GM18867 (cell line): ENCODE data around the gene GPR132.

Experiments used
- ATAC-seq: cut with Tn5 transposase; IDR thresholded peaks from one replicate; pipeline ENCODE4 v1.9.1; 2021; ENCODE audit warnings: mild to moderate bottlenecking, moderate library complexity; ENCODE audit not compliant: unreplicated experiment

GPR132 gene

DNA sequence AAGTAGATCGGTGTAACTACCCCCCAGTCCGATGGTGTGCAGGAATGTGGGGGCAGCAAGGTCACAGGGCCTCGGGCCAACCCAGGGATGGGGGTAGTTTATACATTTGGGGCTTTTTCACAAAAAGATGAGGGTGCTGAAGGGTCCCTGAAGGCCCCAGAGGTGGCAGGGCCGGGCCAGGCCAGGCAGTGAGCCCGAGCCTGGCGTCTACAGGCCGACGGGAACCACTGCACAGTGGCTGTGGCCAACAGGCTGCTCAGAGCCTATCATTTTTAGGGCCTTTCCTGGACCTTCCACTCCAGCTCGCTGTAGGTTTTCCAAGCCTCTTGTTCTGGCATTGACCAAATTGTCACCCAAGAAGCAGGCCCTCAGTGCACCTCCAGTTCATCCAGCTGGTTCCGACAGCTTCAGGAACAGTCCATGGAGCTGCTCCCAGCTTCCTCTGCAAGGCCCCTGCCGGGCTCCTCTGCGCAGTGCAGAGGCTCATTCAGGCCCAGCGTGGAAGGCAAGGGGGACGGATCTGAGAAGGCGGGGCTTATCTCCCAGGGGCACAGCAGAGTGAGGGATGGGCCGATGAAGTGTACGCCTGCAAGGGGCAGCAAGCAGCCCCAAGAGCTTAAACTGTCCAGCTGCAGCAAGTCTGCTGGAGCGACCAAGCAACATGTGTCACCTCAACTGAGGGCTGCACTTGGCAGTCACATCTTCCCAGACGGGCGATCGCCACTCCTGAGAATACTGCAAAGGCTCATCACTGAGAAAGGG, 58.2 kb downstream of the GPR132 start:
- no peak for ATAC-seq

DNA sequence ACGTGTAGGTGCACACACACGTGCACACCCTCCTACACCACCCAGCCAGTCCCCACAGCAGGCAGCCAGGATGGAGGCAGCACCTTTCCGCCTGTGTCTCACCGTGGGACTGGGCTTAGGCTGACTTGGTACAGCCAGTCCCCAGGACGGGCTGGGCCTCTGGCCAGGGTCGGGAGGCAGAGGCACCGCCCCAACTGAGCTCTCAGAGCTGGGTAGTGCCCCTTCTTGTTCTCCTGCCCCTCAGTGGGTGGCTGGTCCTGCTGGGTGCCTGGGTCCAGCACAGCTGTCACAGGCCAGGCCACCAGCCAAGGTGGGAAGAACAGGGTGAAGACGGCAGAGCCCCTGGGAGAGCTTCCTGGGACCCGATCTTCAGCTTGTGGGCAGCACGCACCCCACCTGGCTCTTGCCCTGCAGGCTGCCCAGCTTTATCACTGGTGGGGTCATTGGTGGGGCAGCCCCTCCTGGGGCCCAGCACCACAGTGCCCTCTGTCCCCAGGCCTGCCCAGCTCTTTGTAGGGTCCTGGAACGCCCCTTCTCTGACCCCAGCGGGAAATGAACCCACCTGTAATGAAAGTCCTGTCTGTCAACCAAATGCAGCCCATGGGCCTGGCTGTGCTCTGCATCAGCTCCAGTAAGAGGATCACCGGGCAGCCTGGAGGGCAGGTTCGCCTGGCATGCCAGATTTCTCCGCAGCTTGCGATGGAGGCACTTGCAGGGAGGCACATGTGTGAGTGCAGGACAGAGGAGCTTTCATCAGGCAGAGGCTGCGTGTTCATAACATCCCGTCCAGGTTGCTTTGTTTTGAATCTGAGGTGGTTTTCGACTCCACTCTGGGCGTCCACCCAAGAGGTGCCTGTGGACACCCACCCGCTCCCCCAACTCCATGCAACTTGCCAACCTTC, 59.0 kb downstream of the GPR132 start:
- ATAC-seq = no peak

DNA sequence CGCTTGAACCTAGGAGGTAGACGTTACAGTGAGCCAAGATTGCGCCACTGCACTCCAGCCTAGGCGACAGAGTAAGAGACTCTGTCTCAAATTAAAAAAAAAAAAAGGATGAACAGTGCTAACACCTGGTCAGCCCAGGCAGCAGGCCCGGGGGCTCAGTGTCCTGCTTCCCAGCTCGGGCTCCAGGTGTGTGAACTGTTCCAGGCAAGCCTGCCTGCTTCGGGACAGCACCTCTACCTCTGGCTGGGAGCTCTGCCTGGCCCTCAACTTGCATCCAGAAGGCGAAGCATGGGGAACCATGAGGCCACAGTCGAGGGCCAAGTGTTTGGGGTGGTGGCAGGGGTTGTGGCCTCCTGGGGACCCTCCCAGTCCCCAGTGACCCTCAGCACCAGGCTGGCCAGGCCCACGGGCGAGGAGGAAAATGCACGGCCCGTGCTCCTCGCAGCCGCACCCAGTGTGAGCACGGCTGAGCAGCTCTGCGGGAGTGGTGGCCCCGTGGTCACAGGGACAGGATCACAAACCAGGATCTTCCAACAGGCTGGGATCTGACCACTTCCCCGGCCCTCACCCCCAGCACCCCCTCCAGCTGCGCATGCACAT, 59.8 kb downstream of the GPR132 start:
- no peak for ATAC-seq
